Measurements from ENCODE around the gene DPY19L3. TPM values are rescaled to one million over a fixed set of nuclear protein-coding genes. Genes with fewer than 3 reads are reported as not detected.

The DPY19L3 gene
- total and polyA plus RNA-seq, 8 donors = 31.5 to 79.9 (median 67.0) TPM

DNA sequence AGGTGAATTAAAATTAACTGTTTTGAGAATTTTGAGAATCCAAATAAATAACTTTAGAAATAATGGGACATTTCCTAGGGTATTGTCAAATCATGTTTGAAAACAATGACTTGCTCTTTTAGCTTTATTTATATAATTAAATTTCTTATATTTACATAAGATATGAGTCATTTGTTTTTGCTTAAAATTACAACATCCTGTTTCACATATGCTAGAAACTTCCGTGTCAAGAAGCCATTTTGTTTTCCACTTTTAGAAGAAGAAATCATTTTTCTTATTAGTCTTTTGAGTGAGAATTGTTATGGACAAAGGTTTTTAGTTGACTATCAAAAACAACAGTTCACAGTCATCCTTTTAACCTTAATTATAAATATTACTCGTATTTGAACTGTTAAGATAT lies 48.2 kb downstream of the DPY19L3 start:
- TF ChIP-seq, protein P1, sequence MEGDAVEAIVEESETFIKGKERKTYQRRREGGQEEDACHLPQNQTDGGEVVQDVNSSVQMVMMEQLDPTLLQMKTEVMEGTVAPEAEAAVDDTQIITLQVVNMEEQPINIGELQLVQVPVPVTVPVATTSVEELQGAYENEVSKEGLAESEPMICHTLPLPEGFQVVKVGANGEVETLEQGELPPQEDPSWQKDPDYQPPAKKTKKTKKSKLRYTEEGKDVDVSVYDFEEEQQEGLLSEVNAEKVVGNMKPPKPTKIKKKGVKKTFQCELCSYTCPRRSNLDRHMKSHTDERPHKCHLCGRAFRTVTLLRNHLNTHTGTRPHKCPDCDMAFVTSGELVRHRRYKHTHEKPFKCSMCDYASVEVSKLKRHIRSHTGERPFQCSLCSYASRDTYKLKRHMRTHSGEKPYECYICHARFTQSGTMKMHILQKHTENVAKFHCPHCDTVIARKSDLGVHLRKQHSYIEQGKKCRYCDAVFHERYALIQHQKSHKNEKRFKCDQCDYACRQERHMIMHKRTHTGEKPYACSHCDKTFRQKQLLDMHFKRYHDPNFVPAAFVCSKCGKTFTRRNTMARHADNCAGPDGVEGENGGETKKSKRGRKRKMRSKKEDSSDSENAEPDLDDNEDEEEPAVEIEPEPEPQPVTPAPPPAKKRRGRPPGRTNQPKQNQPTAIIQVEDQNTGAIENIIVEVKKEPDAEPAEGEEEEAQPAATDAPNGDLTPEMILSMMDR (IDR thresholded peaks at IDR 0.05) = no peak
- H3K27ac ChIP-seq = no peak overlapping the region
- intact Hi-C loops (cut with DNase I) = no loop called here

DNA sequence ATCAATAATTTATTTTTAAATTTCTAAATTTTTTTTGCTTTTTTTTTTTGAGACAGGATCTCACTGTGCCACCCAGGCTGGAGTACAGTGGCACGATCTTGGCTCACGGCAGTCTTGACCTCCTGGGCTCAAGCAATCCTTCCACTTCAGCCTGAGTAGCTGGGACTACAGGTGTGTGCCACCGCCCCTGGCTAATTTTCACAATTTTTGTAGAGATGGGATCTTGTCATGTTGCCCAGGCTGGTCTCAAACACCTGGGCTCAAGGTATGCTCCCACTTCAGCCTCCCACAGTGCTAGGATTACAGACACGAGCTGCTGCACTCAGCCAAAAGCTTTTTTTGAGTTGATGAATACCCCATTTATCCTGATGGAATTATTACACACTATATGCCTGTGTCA lies 50.8 kb downstream of the DPY19L3 start:
- Histone ChIP-seq H3K27ac (no peak overlapping the region), H3K9me3 (no peaks in the 10 kb centered on the region), H3K27me3 (no peaks in the 10 kb centered on the region), H3K4me1 (no peaks in the 10 kb centered on the region), H3K4me3 (no peak overlapping the region), H3K36me3 (peaks cover 0 to 59% of the 10 kb centered on the region in 2 donors)
- TF ChIP-seq, protein P1 (IDR thresholded peaks at IDR 0.05) = no peak
- ATAC-seq (no peak), DNase-seq (no peak)
- intact Hi-C loops (cut with DNase I) = no loop called here

More for the DNA sequence above, 48.2 kb downstream of the DPY19L3 start:
- DNase-seq = no peak
- no peaks in the 10 kb centered on the region for H3K9me3 ChIP-seq
- H3K4me3 ChIP-seq = no peak overlapping the region
- H3K36me3 ChIP-seq = peaks cover 0 to 53% of the 10 kb centered on the region in 2 donors
- ATAC-seq = no peak
- no peaks in the 10 kb centered on the region for H3K4me1 ChIP-seq
- no peaks in the 10 kb centered on the region for H3K27me3 ChIP-seq

DNA sequence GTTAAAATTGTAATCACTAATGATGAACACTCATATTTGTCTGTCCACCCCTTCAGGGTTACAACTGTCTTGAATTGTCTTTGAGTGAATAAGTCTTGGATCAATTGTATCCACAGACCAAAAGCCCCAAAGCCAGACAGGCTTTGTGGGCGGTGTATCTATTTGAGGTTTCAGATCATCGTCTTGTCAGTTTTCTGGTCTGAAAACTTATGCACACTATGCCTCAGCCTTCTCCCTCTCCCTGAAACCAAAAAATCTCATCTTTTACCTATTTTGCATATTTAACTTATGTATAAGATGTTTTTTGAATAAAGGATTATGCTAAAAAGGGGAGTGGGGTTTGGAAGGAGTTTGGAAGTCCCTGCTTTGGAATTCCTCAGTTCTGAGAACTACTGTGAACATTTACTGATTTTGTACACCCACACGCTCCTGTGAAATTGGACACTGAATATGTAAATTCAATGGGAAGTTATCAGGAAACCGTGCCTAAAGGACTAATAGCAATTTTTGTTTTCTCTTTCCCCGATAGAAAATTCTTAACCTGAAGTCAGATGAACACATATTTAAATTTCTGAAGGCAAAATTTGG lies 52.1 kb downstream of the DPY19L3 start:
- TF ChIP-seq, protein P1 (IDR thresholded peaks at IDR 0.05) = no peak
- Histone ChIP-seq H3K27me3 (no peaks in the 10 kb centered on the region), H3K27ac (no peak overlapping the region), H3K36me3 (peaks cover 0 to 50% of the 10 kb centered on the region in 2 donors), H3K9me3 (no peaks in the 10 kb centered on the region), H3K4me1 (no peaks in the 10 kb centered on the region), H3K4me3 (no peak overlapping the region)
- intact Hi-C loops (cut with DNase I) = no loop called here
- DNase-seq (no peak), ATAC-seq (no peak)

- no peak overlapping the region for H3K27ac ChIP-seq
- intact Hi-C loops (cut with DNase I) = no loop called here
- TF ChIP-seq, protein P1 (IDR thresholded peaks at IDR 0.05) = no peak
These were observed 53.0 kb downstream of the DPY19L3 start for GRCh38 chr19:32458500-32459123.

DNA sequence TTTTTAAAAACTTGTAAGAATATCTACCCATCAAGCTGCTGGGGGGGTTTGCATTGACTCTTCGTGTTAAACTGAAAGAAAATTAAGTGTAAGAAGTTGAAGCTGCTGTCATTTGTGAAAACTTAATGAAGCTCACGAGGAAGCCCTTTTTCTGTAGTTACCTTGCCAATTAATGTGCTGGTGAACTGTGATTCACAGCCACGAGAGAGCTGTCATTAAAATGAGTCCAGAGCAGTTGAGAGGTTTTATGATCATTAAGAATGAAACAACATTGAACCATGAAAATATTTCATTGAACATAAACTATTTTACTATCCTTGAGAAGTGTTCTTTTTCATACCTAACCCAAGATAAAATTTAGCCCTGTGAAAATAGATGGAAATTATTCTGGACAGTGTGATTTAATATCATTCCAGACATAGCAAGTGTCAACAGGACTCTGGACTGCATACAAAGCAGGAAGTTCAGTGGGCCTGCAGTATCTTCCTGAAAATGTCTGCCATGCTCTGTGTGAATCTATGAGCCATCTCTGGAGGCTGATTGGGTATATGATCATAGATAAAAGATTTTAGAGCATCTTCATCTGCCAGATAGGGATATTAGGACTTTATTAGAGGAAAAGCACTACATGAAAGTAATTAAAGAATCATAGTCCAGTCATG lies 53.8 kb downstream of the DPY19L3 start:
- H3K4me3 ChIP-seq = no peak overlapping the region
- no peak for DNase-seq
- H3K36me3 ChIP-seq = peaks cover 0 to 57% of the 10 kb centered on the region in 2 donors
- no peak for ATAC-seq
- no peak overlapping the region for H3K27ac ChIP-seq
- intact Hi-C loops (cut with DNase I) = no loop called here
- no peaks in the 10 kb centered on the region for H3K27me3 ChIP-seq
- no peaks in the 10 kb centered on the region for H3K4me1 ChIP-seq
- H3K9me3 ChIP-seq = no peaks in the 10 kb centered on the region
- TF ChIP-seq, protein P1 (IDR thresholded peaks at IDR 0.05) = no peak

More at GRCh38 chr19:32458500-32459123, 53.0 kb downstream of the DPY19L3 start:
- Histone ChIP-seq H3K4me1 (no peaks in the 10 kb centered on the region), H3K27me3 (no peaks in the 10 kb centered on the region), H3K9me3 (no peaks in the 10 kb centered on the region), H3K4me3 (no peak overlapping the region), H3K36me3 (peaks cover 0 to 55% of the 10 kb centered on the region in 2 donors)
- peak; percentile 82 for ATAC-seq
- no peak for DNase-seq

All from left lung (tissue), 10 donors.